Nephron (organoid): ENCODE measurements around the gene ZNF423.

Experiments used
- H3K27ac Mint-ChIP-seq, 3 experiments: 2 replicates each; pipeline ENCODE4 v1.8.0; 2020; ENCODE audit warnings: mixed read lengths in 3 of 3, mild to moderate bottlenecking in 2 of 3, moderate library complexity in 1 of 3
- H3K27me3 Mint-ChIP-seq: 2 replicates; pipeline ENCODE4 v1.8.0; 2021; ENCODE audit warnings: low read depth, mild to moderate bottlenecking, moderate library complexity, mixed read lengths
- H3K36me3 Mint-ChIP-seq: 2 replicates; pipeline ENCODE4 v1.8.0; 2020; ENCODE audit warnings: low read depth, mixed read lengths
- H3K4me1 Mint-ChIP-seq: 2 replicates; pipeline ENCODE4 v1.8.0; 2020; ENCODE audit warnings: mixed read lengths
- H3K4me3 Mint-ChIP-seq, 3 experiments: 2 replicates each; pipeline ENCODE4 v1.8.0; 2020; ENCODE audit warnings: mild to moderate bottlenecking in 3 of 3, mixed read lengths in 3 of 3, moderate library complexity in 2 of 3
- H3K9me3 Mint-ChIP-seq: 2 replicates; pipeline ENCODE4 v1.8.0; 2020; ENCODE audit warnings: mixed read lengths
- CTCF ChIP-seq, 3 experiments: fragments of 200-600 bp; sonication (generic); IDR thresholded peaks; one replicate each; pipeline ENCODE4 v1.5.0; 2021; ENCODE audit warnings: antibody characterized with exemption in 3 of 3; ENCODE audit not compliant: unreplicated experiment in 3 of 3

ZNF423 gene

DNA sequence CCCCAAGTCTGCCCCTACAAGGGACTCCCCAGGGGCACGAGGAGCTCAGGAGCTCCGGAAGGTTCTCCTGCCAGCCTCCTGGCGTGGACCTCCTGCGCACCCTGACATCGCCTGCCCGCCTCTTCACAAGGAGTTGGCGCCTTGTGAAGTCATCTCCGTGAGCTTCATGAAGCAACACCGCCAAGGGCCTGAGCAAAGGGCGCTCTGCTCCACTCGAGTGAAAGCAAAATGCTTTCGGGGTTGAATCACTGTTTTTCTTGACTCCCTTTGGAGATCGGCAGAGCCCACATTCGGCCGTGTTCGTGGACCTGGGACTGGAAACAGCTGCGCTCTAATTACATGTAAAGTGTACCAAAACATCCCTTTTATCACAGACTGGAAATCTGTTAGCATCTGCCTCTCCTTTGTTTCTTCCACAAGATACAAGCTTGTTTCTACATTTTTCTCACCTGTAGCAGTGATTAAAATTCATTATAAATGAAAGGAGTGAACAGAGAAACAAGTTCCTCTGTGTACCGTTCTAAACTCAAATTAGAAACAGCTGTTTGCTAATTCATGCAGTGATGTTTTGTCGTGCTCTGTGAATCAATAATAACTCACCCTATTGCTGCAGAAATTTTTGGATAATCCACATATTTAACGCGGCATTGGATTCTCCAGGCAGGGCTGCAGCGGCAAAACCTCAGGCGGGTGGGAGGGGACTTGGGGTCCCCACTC, 203.3 kb downstream of the ZNF423 start:
- H3K27ac Mint-ChIP-seq, result peak overlapping the region; percentile 89 to 97 (median 94)
- no peaks in the 10 kb centered on the region for H3K27me3 Mint-ChIP-seq
- H3K9me3 Mint-ChIP-seq, result peaks cover 15% of the 10 kb centered on the region
- peaks cover 20% of the 10 kb centered on the region for H3K36me3 Mint-ChIP-seq
- peaks cover 26% of the 10 kb centered on the region for H3K4me1 Mint-ChIP-seq
- peak overlapping the region in 2 of 3 experiments; percentile 50 to 56 for H3K4me3 Mint-ChIP-seq
- no peak for TF ChIP-seq CTCF (IDR thresholded peaks at IDR 0.05; ENCODE audit: unreplicated experiment in 3 of 3)

DNA sequence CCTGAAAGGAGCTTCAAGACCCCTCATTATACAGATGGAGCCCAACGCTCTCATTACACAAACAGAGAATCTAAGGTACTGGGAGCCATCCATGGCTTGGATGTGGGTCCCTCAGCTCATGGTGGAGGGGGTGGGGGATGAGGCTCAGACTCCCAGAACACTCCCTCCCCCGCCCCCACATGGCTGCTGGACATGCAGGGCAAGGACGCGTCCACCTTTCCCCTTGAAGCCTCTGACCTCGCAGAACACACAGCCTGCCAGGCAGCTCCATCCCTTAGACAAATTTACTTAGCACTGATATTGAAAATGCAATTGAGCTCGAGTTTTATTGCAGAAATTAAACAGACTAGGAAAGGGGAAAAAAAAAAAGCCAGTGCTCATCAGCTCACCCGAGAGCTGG, 203.9 kb downstream of the ZNF423 start:
- H3K36me3 Mint-ChIP-seq, result peaks cover 26% of the 10 kb centered on the region
- H3K27me3 Mint-ChIP-seq, result no peaks in the 10 kb centered on the region
- H3K4me3 Mint-ChIP-seq, result no peak overlapping the region
- H3K4me1 Mint-ChIP-seq, result peaks cover 25% of the 10 kb centered on the region
- TF ChIP-seq CTCF (IDR thresholded peaks at IDR 0.05; ENCODE audit: unreplicated experiment in 3 of 3), result no peak
- H3K9me3 Mint-ChIP-seq, result peaks cover 21% of the 10 kb centered on the region
- peak overlapping the region; percentile 89 to 97 (median 94) for H3K27ac Mint-ChIP-seq

DNA sequence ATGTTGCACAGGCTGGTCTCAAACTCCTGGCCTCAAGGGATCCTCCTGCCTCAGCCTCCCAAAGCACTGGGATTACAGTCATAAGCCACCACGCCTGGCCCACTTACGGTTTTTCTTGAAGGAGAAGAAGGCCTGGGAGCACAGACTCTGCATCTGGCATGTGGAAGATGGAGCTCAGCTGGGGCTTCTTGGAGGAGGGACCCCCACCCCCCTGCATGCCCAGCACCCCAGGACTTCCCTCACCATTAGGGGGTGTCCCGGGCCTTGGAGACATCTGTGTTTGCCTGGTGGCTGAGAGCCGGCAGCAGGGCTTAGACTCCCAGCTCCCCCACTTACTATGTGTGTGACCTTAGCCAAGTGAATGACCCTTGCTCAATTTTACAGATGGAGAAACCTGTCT, 204.7 kb downstream of the ZNF423 start:
- Mint-ChIP-seq H3K36me3 (peaks cover 30% of the 10 kb centered on the region), H3K4me3 (no peak overlapping the region), H3K27ac (peak overlapping the region in 1 of 3 experiments; percentile 97), H3K27me3 (no peaks in the 10 kb centered on the region), H3K9me3 (peaks cover 24% of the 10 kb centered on the region), H3K4me1 (peaks cover 25% of the 10 kb centered on the region)
- no peak for TF ChIP-seq CTCF (IDR thresholded peaks at IDR 0.05; ENCODE audit: unreplicated experiment in 3 of 3)

GRCh38 chr16:49650603-49651002, 205.3 kb downstream of the ZNF423 start:
- Mint-ChIP-seq H3K27ac (no peak overlapping the region), H3K4me1 (peaks cover 25% of the 10 kb centered on the region), H3K9me3 (peaks cover 27% of the 10 kb centered on the region), H3K27me3 (no peaks in the 10 kb centered on the region), H3K4me3 (no peak overlapping the region), H3K36me3 (peaks cover 36% of the 10 kb centered on the region)
- no peak for TF ChIP-seq CTCF (IDR thresholded peaks at IDR 0.05; ENCODE audit: unreplicated experiment in 3 of 3)

- Mint-ChIP-seq H3K27ac (peak overlapping the region; percentile 15 to 54 (median 49)), H3K9me3 (peaks cover 27% of the 10 kb centered on the region), H3K27me3 (peaks cover 3% of the 10 kb centered on the region), H3K36me3 (peaks cover 41% of the 10 kb centered on the region), H3K4me3 (no peak overlapping the region), H3K4me1 (peaks cover 26% of the 10 kb centered on the region)
- no peak for TF ChIP-seq CTCF (IDR thresholded peaks at IDR 0.05; ENCODE audit: unreplicated experiment in 3 of 3)
Measured at GRCh38 chr16:49649013-49649765, 206.7 kb downstream of the ZNF423 start.
